ENCODE data around the gene CLSTN1.

Gene CLSTN1

GRCh38 chr1:9680828-9681227 is 142.9 kb downstream of the CLSTN1 start:
- no peak for DNase-seq (ENCODE audit: low read depth, low spot score)

- no peak for DNase-seq (ENCODE audit: low read depth, low spot score)
Measured at GRCh38 chr1:9680091-9680490, 143.7 kb downstream of the CLSTN1 start.
